ENCODE data around the gene L1CAM.

Gene L1CAM

GRCh38 chrX:153877571-153878261, 8.3 kb downstream of the L1CAM start:
- no peak for DNase-seq (ENCODE audit: low spot score)
- TF ChIP-seq CTCF (IDR thresholded peaks at IDR 0.05), result no peak
- H3K27ac ChIP-seq, result no peak overlapping the region
- H3K4me3 ChIP-seq, result no peak overlapping the region

- Histone ChIP-seq H3K27ac (no peak overlapping the region), H3K4me3 (no peak overlapping the region)
- no peak for DNase-seq (ENCODE audit: low spot score)
- no peak for TF ChIP-seq CTCF (IDR thresholded peaks at IDR 0.05)
Measured at GRCh38 chrX:153876112-153876491, 9.9 kb downstream of the L1CAM start.

- TF ChIP-seq CTCF (IDR thresholded peaks at IDR 0.05), result no peak
- H3K4me3 ChIP-seq, result no peak overlapping the region
- DNase-seq (ENCODE audit: low spot score), result no peak
- no peak overlapping the region for H3K27ac ChIP-seq
Measured at GRCh38 chrX:153875391-153876111, 10.4 kb downstream of the L1CAM start.

- no peak for TF ChIP-seq CTCF (IDR thresholded peaks at IDR 0.05)
- no peak for DNase-seq (ENCODE audit: low spot score)
- no peak overlapping the region for H3K27ac ChIP-seq
Measured at GRCh38 chrX:153874366-153875125, 11.4 kb downstream of the L1CAM start.

GRCh38 chrX:153874085-153874365, 11.9 kb downstream of the L1CAM start:
- no peak for DNase-seq (ENCODE audit: low spot score)
- no peak for TF ChIP-seq CTCF (IDR thresholded peaks at IDR 0.05)
- no peak overlapping the region for H3K4me3 ChIP-seq

More at GRCh38 chrX:153874366-153875125, 11.4 kb downstream of the L1CAM start:
- H3K4me3 ChIP-seq, result no peak overlapping the region

GRCh38 chrX:153873282-153874084, 12.5 kb downstream of the L1CAM start:
- TF ChIP-seq CTCF (IDR thresholded peaks at IDR 0.05), result no peak
- DNase-seq (ENCODE audit: low spot score), result no peak
- Histone ChIP-seq H3K27ac (no peak overlapping the region), H3K4me3 (no peak overlapping the region)

More at GRCh38 chrX:153874085-153874365, 11.9 kb downstream of the L1CAM start:
- H3K27ac ChIP-seq, result no peak overlapping the region

Data from coronary artery (tissue), 2 donors.